Loucy (cell line): ENCODE measurements around the gene SLC23A2.

ENCODE experiments used
- H2AFZ ChIP-seq: fragments of 200-600 bp; sonication (generic); 2 replicates; pipeline ENCODE4 v1.6.0; 2016; ENCODE audit warnings: antibody characterized with exemption, mild to moderate bottlenecking, low read length, moderate library complexity
- H3F3A ChIP-seq: fragments of 200-600 bp; 2 replicates; pipeline ENCODE4 v1.6.0; 2016; ENCODE audit warnings: antibody characterized with exemption, low read depth, mild to moderate bottlenecking
- H3K27me3 ChIP-seq: fragments of 200-600 bp; sonication (generic); 2 replicates; pipeline ENCODE4 v1.6.1; 2014; ENCODE audit warnings: low read length, mild to moderate bottlenecking; ENCODE audit not compliant: insufficient read depth, poor library complexity, severe bottlenecking
- H3K36me3 ChIP-seq: fragments of 200-600 bp; sonication (generic); 2 replicates; pipeline ENCODE4 v1.6.1; 2016; ENCODE audit warnings: low read length; ENCODE audit not compliant: insufficient read depth
- H3K4me1 ChIP-seq: fragments of 200-600 bp; sonication (generic); 2 replicates; pipeline ENCODE4 v1.5.1; 2014; ENCODE audit warnings: low read length, mild to moderate bottlenecking; ENCODE audit not compliant: insufficient read depth, poor library complexity, severe bottlenecking
- H3K4me2 ChIP-seq: fragments of 200-600 bp; sonication (generic); 2 replicates; pipeline ENCODE4 v1.6.0; 2014; ENCODE audit warnings: antibody characterized with exemption, low read length, low read depth, mild to moderate bottlenecking; ENCODE audit not compliant: poor library complexity, severe bottlenecking
- H3K4me3 ChIP-seq: fragments of 200-600 bp; sonication (generic); 2 replicates; pipeline ENCODE4 v1.5.1; 2014; ENCODE audit warnings: low read length, mild to moderate bottlenecking, mixed read lengths; ENCODE audit not compliant: poor library complexity, severe bottlenecking
- H3K79me2 ChIP-seq: fragments of 200-600 bp; sonication (generic); 2 replicates; pipeline ENCODE4 v1.6.1; 2014; ENCODE audit warnings: low read length; ENCODE audit not compliant: insufficient read depth
- H3K9ac ChIP-seq: fragments of 200-600 bp; sonication (generic); 2 replicates; pipeline ENCODE4 v1.6.0; 2014; ENCODE audit warnings: mild to moderate bottlenecking, low read depth, low read length, moderate library complexity; ENCODE audit not compliant: poor library complexity, severe bottlenecking
- H3K9me2 ChIP-seq: fragments of 200-600 bp; sonication (generic); replicated peaks from 2 replicates; pipeline ENCODE4 v1.6.1; 2016; ENCODE audit warnings: low read depth, low read length, mixed read lengths
- H3K9me3 ChIP-seq: fragments of 200-600 bp; sonication (generic); 2 replicates; pipeline ENCODE4 v1.6.1; 2014; ENCODE audit warnings: mild to moderate bottlenecking, antibody characterized with exemption, low read length, low read depth; ENCODE audit not compliant: insufficient read depth
- H4K20me1 ChIP-seq: fragments of 200-600 bp; sonication (generic); 2 replicates; pipeline ENCODE4 v1.6.0; 2014; ENCODE audit warnings: antibody characterized with exemption, low read length, mild to moderate bottlenecking; ENCODE audit not compliant: insufficient read depth, poor library complexity, severe bottlenecking
- CTCF ChIP-seq: fragments of 200-600 bp; sonication (generic); conservative IDR thresholded peaks from 2 replicates; pipeline ENCODE4 v1.5.1; 2014; ENCODE audit warnings: mild to moderate bottlenecking, antibody characterized with exemption, low read length
- EZH2phosphoT487 ChIP-seq: fragments of 200-600 bp; IDR thresholded peaks from 2 replicates; pipeline ENCODE4 v1.6.1; 2018; ENCODE audit warnings: antibody characterized with exemption, mild to moderate bottlenecking, moderate library complexity, borderline replicate concordance

Gene SLC23A2

GRCh38 chr20:4866429-4866828 is 134.9 kb downstream of the SLC23A2 start:
- TF ChIP-seq EZH2phosphoT487 (no peak), CTCF (no peak)
- Histone ChIP-seq H3K36me3 (peaks cover 23% of the 10 kb centered on the region; the same call in 1 of the 2 replicates), H4K20me1 (no peaks in the 10 kb centered on the region), H3F3A (no peaks in the 10 kb centered on the region), H3K9me3 (no peaks in the 10 kb centered on the region), H3K79me2 (no peaks in the 10 kb centered on the region), H3K27me3 (no peaks in the 10 kb centered on the region), H2AFZ (no peak overlapping the region), H3K4me3 (no peak overlapping the region), H3K4me2 (no peak overlapping the region), H3K9ac (no peak overlapping the region), H3K9me2 (no peaks in the 10 kb centered on the region), H3K4me1 (no peaks in the 10 kb centered on the region)

- H3K36me3 ChIP-seq, result peaks cover 43% of the 10 kb centered on the region; the same call in 1 of the 2 replicates
- no peaks in the 10 kb centered on the region for H3K4me1 ChIP-seq
- no peaks in the 10 kb centered on the region for H4K20me1 ChIP-seq
- H3K27me3 ChIP-seq, result no peaks in the 10 kb centered on the region
- H3K4me2 ChIP-seq, result no peak overlapping the region
- H3K9me3 ChIP-seq, result no peaks in the 10 kb centered on the region
- no peak overlapping the region for H3K4me3 ChIP-seq
- no peak overlapping the region for H2AFZ ChIP-seq
- no peaks in the 10 kb centered on the region for H3K79me2 ChIP-seq
- TF ChIP-seq EZH2phosphoT487 (no peak), CTCF (no peak)
- no peaks in the 10 kb centered on the region for H3K9me2 ChIP-seq
- no peak overlapping the region for H3K9ac ChIP-seq
- H3F3A ChIP-seq, result no peaks in the 10 kb centered on the region
These were observed 137.0 kb downstream of the SLC23A2 start for GRCh38 chr20:4864311-4864752.

GRCh38 chr20:4862661-4863060 is 138.6 kb downstream of the SLC23A2 start:
- no peaks in the 10 kb centered on the region for H3K79me2 ChIP-seq
- TF ChIP-seq CTCF (no peak), EZH2phosphoT487 (no peak)
- no peak overlapping the region for H3K4me2 ChIP-seq
- H3K9me2 ChIP-seq, result no peaks in the 10 kb centered on the region
- H3K27me3 ChIP-seq, result no peaks in the 10 kb centered on the region
- no peak overlapping the region for H3K4me3 ChIP-seq
- H3K36me3 ChIP-seq, result peaks cover 53% of the 10 kb centered on the region; the same call in 1 of the 2 replicates
- H4K20me1 ChIP-seq, result no peaks in the 10 kb centered on the region
- no peak overlapping the region for H3K9ac ChIP-seq
- H2AFZ ChIP-seq, result no peak overlapping the region
- no peaks in the 10 kb centered on the region for H3F3A ChIP-seq
- no peaks in the 10 kb centered on the region for H3K4me1 ChIP-seq
- H3K9me3 ChIP-seq, result no peaks in the 10 kb centered on the region
